ENCODE measurements around the gene AADACL4. TPM values are rescaled to one million over a fixed set of nuclear protein-coding genes. Genes with fewer than 3 reads are reported as not detected.
A peak's percentile ranks its signal among the peaks of the same experiment; 100 is the strongest.

The AADACL4 gene
- total and polyA plus RNA-seq, 9 of the 15 experiments (the other 6 are each of a cell fraction or from before 2014, with no cell fraction given): not detected

DNA sequence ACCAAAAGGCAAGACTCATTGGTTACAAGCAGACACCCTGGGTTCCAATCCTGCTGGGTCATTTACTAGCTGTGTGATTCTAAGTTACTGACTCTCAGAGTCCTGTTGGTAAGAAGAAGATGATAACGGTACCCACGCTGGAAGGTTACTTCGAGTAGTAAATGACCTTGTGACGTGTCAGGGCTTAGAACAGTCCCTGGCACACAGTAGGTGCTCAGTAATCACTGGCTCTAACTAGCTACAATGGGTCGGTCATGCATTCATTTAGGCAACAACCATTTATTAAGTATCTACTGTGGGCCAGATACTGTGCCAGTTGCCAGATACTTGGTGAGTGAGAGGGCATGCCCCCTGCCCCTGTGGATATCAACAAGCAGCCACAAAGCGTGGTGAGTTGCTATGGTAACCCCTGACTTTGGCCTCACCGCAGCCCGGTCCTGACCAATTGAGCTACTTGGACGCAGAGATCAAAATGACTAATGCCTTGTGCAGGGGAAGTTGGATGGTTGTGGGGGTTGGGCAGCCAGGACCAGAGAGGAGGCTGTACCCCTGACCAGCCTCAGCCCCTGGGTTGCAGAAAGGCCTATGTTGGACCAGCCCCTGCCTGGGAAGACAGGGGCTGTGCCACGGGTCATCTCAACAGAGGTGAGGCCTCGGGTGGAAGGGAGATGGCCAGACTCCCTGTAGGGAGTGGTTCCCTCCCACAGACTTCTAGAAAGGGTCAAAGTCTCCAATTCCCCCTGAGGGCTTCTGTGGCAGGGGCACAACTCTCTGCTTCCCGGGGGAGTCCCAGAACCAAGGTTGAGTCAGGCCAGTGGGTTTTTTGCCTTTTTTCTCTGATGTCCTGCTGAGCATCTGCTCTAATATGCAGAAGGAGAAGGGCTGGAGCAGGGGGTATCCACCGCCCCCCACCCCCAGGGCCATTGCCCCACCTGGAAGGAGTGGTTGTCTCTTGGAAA is 41.9 kb upstream of the AADACL4 start (continued):
- no peak for TF ChIP-seq REST (IDR thresholded peaks at IDR 0.05; ENCODE audit: borderline replicate concordance)
- no peak for TF ChIP-seq REST (CRISPR knock-in tag; IDR thresholded peaks at IDR 0.05; ENCODE audit: low read depth)
- TF ChIP-seq SPI1 (IDR thresholded peaks at IDR 0.05; ENCODE audit: borderline replicate concordance, low read depth, low read length): peak; percentile 61
- no peak for TF ChIP-seq PRMT5 (CRISPR knock-in tag; IDR thresholded peaks at IDR 0.05)
- TF ChIP-seq, protein P1, sequence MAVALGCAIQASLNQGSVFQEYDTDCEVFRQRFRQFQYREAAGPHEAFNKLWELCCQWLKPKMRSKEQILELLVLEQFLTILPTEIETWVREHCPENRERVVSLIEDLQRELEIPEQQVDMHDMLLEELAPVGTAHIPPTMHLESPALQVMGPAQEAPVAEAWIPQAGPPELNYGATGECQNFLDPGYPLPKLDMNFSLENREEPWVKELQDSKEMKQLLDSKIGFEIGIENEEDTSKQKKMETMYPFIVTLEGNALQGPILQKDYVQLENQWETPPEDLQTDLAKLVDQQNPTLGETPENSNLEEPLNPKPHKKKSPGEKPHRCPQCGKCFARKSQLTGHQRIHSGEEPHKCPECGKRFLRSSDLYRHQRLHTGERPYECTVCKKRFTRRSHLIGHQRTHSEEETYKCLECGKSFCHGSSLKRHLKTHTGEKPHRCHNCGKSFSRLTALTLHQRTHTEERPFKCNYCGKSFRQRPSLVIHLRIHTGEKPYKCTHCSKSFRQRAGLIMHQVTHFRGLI (CRISPR knock-in tag; IDR thresholded peaks at IDR 0.05): no peak
- no peak; the same call in 1 of the 2 replicates for TF ChIP-seq RNF2 (IDR thresholded peaks at IDR 0.05)
- no peak for TF ChIP-seq RBM15 (IDR thresholded peaks at IDR 0.05; ENCODE audit: insufficient read depth, low read length)
- no peak for TF ChIP-seq ZKSCAN3 (CRISPR knock-in tag; IDR thresholded peaks at IDR 0.05)
- TF ChIP-seq ETV1 (tag; conservative IDR thresholded peaks at IDR 0.05; ENCODE audit: low read depth): no peak
- TF ChIP-seq NR4A1 (CRISPR knock-in tag; IDR thresholded peaks at IDR 0.05): no peak
- no peak for TF ChIP-seq NR4A1 (tag; IDR thresholded peaks at IDR 0.05)
- TF ChIP-seq CLOCK (CRISPR knock-in tag; IDR thresholded peaks at IDR 0.05; ENCODE audit: borderline replicate concordance): no peak

All from K562 (cell line).